22Rv1 (cell line): Measurements from ENCODE around the gene CSMD2.

Experiments
- ZFX ChIP-seq: fragments of 450-650 bp; IDR thresholded peaks from 2 replicates; pipeline ENCODE4 v1.6.1; 2017; ENCODE audit warnings: antibody characterized with exemption, borderline replicate concordance
- TF ChIP-seq, protein P1 (sequence below): fragments of 450-650 bp; IDR thresholded peaks from 2 replicates; pipeline ENCODE4 v1.5.1; 2017; ENCODE audit warnings: mild to moderate bottlenecking

DNA sequence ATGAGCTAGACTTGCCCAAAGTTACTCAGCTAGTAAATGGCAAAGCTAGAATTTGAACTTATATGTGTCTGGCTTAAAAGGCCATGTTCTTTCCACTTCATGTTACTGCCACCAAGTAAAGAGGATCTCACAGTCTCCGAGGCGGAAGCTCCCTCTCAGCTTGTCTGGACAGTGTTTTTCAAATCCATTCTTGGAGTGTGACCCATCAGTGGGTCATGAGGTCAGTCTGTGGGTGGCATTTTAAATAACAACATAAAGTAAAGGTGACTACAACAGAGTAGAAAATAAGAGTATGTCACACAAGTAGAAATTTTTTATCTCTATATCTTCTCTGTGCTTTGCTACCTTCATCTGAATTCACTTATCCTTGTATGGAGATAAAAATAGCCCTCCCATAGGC lies 304.4 kb downstream of the CSMD2 start:
- TF ChIP-seq, protein P1, sequence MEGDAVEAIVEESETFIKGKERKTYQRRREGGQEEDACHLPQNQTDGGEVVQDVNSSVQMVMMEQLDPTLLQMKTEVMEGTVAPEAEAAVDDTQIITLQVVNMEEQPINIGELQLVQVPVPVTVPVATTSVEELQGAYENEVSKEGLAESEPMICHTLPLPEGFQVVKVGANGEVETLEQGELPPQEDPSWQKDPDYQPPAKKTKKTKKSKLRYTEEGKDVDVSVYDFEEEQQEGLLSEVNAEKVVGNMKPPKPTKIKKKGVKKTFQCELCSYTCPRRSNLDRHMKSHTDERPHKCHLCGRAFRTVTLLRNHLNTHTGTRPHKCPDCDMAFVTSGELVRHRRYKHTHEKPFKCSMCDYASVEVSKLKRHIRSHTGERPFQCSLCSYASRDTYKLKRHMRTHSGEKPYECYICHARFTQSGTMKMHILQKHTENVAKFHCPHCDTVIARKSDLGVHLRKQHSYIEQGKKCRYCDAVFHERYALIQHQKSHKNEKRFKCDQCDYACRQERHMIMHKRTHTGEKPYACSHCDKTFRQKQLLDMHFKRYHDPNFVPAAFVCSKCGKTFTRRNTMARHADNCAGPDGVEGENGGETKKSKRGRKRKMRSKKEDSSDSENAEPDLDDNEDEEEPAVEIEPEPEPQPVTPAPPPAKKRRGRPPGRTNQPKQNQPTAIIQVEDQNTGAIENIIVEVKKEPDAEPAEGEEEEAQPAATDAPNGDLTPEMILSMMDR = no peak
- TF ChIP-seq ZFX = no peak
